ENCODE data around the gene TBP.
"Not testable (repeated sequence)": the region's sequence is repeated elsewhere in the genome, so short reads cannot be mapped to it uniquely, and the experiment has no call there.

The TBP gene

GRCh38 chr6:170536671-170537070 is 17.5 kb upstream of the TBP start:
- DNase-seq: no peak

GRCh38 chr6:170537329-170537728 is 16.8 kb upstream of the TBP start:
- no peak for DNase-seq

GRCh38 chr6:170542031-170542719 is 12.0 kb upstream of the TBP start:
- no peak for DNase-seq

GRCh38 chr6:170545405-170545804 is 8.8 kb upstream of the TBP start:
- DNase-seq: peak; percentile 76

- peak; percentile 77 for DNase-seq
Measured at GRCh38 chr6:170552765-170553533, 1.2 kb upstream of the TBP start, which contains the start of gene PSMB1. Gene PSMB1, minus strand, starts transcription at chr6:170553307. Its CDS starts 65 bp downstream, at chr6:170553242.

- DNase-seq: no peak
Measured at GRCh38 chr6:170553534-170554012, 596 bp upstream of the TBP start.

- DNase-seq: no peak
Measured at GRCh38 chr6:170554796-170555137, 598 bp downstream of the TBP start.

- DNase-seq: no peak
Measured at GRCh38 chr6:170555305-170555704, 1.1 kb downstream of the TBP start.

GRCh38 chr6:170561555-170561954 is 7.4 kb downstream of the TBP start:
- DNase-seq: no peak

- no peak for DNase-seq
Measured at GRCh38 chr6:170564936-170565530, 10.9 kb downstream of the TBP start.

- DNase-seq: no peak
Measured at GRCh38 chr6:170572704-170573466, 18.7 kb downstream of the TBP start.

- DNase-seq: no peak
Measured at GRCh38 chr6:170575250-170575649, 21.1 kb downstream of the TBP start.

GRCh38 chr6:170578909-170579308 is 24.7 kb downstream of the TBP start:
- DNase-seq: no peak

GRCh38 chr6:170583756-170584180 is 29.6 kb downstream of the TBP start:
- DNase-seq: no peak

GRCh38 chr6:170584181-170584953 is 30.2 kb downstream of the TBP start, which contains the start of gene PDCD2:
Gene PDCD2, minus strand, starts transcription at chr6:170584637. Its CDS starts 56 bp downstream, at chr6:170584581.
- peak; percentile 76 for DNase-seq

GRCh38 chr6:170584954-170585498 is 30.9 kb downstream of the TBP start:
- DNase-seq: no peak

- no peak for DNase-seq
Measured at GRCh38 chr6:170590725-170591124, 36.6 kb downstream of the TBP start.

- no peak for DNase-seq
Measured at GRCh38 chr6:170596426-170596825, 42.3 kb downstream of the TBP start.

GRCh38 chr6:170597278-170597677 is 43.1 kb downstream of the TBP start:
- DNase-seq: no peak

GRCh38 chr6:170605574-170606259 is 51.5 kb downstream of the TBP start:
- DNase-seq: no peak

GRCh38 chr6:170609225-170609624 is 55.1 kb downstream of the TBP start:
- DNase-seq: not testable (repeated sequence)
